ENCODE data around the gene CNTNAP2.
"Not testable (repeated sequence)": the region's sequence is repeated elsewhere in the genome, so short reads cannot be mapped to it uniquely, and the experiment has no call there.

CNTNAP2 gene

DNA sequence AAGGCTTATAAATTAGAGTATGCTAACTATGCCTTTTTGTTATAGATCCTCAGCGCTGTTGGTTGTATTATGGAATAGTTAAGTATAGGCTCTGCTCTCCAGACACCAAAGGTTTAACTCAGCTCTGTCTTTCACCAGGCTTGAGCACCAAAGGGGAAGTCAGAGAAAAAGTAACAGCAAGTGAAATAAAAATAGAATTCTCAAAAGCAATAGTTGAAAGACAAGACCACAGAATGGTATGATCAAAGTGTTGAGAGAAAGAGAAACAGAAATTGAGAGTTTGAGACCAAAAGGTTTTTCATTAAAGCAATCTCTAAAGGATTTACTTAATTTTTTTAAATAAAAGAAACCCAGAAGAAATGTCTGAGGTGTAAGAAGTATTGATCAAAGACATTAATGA, 1944.1 kb downstream of the CNTNAP2 start:
- H3K36me3 ChIP-seq (ENCODE audit: low read length): no peaks in the 10 kb centered on the region
- H3K9ac ChIP-seq (ENCODE audit: low read length): no peak overlapping the region
- no peak overlapping the region for H3K4me3 ChIP-seq (ENCODE audit: insufficient read depth, low read length, poor library complexity, severe bottlenecking)
- no peaks in the 10 kb centered on the region for H3K9me3 ChIP-seq (ENCODE audit: insufficient read depth, low read length)
- no peaks in the 10 kb centered on the region for H3K9me2 ChIP-seq (replicated peaks; ENCODE audit: insufficient read depth, low read length)
- TF ChIP-seq, protein P1, sequence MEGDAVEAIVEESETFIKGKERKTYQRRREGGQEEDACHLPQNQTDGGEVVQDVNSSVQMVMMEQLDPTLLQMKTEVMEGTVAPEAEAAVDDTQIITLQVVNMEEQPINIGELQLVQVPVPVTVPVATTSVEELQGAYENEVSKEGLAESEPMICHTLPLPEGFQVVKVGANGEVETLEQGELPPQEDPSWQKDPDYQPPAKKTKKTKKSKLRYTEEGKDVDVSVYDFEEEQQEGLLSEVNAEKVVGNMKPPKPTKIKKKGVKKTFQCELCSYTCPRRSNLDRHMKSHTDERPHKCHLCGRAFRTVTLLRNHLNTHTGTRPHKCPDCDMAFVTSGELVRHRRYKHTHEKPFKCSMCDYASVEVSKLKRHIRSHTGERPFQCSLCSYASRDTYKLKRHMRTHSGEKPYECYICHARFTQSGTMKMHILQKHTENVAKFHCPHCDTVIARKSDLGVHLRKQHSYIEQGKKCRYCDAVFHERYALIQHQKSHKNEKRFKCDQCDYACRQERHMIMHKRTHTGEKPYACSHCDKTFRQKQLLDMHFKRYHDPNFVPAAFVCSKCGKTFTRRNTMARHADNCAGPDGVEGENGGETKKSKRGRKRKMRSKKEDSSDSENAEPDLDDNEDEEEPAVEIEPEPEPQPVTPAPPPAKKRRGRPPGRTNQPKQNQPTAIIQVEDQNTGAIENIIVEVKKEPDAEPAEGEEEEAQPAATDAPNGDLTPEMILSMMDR (IDR thresholded peaks at IDR 0.05; ENCODE audit: insufficient read depth, low read length, poor library complexity, severe bottlenecking): no peak
- no peak for TF ChIP-seq EZH2phosphoT487 (conservative IDR thresholded peaks at IDR 0.05; ENCODE audit: low read length)
- no peaks in the 10 kb centered on the region for H3K27me3 ChIP-seq (ENCODE audit: low read length)
- H3F3A ChIP-seq (ENCODE audit: insufficient read depth): no peaks in the 10 kb centered on the region
- H2AFZ ChIP-seq (ENCODE audit: low read depth, low read length, severe bottlenecking): no peak overlapping the region
- no peak overlapping the region for H3K27ac ChIP-seq (ENCODE audit: low read depth, low read length)
- H3K4me2 ChIP-seq (ENCODE audit: low read depth, low read length, poor library complexity, severe bottlenecking): no peak overlapping the region
- H3K79me2 ChIP-seq (ENCODE audit: insufficient read depth, low read length): no peaks in the 10 kb centered on the region
- H4K20me1 ChIP-seq (ENCODE audit: low read depth, low read length): no peaks in the 10 kb centered on the region

DNA sequence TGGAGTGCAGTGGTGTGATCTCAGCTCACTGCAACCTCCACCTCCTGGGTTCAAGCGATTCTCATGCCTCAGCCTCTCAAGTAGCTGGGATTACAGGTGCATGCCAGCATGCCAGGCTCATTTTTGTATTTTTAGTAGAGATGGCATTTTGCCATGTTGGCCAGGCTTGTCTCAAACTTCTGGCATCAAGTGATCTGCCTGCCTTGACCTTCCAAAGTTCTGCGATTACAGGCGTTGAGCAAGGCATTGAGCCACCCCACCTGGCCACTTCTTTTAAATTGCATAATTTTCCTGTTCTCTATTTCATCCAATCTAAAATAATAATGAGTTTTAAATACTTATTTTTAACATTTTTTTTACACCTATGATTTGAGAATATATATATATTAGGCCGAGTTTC, 1961.5 kb downstream of the CNTNAP2 start:
- not testable (repeated sequence) for H3K36me3 ChIP-seq (ENCODE audit: low read length); H3K79me2 ChIP-seq (ENCODE audit: insufficient read depth, low read length); H3K4me2 ChIP-seq (ENCODE audit: low read depth, low read length, poor library complexity, severe bottlenecking); H3K27ac ChIP-seq (ENCODE audit: low read depth, low read length); H3K9ac ChIP-seq (ENCODE audit: low read length); H3K9me3 ChIP-seq (ENCODE audit: insufficient read depth, low read length); H2AFZ ChIP-seq (ENCODE audit: low read depth, low read length, severe bottlenecking); H3K27me3 ChIP-seq (ENCODE audit: low read length); H3K9me2 ChIP-seq (replicated peaks; ENCODE audit: insufficient read depth, low read length); H4K20me1 ChIP-seq (ENCODE audit: low read depth, low read length); H3K4me3 ChIP-seq (ENCODE audit: insufficient read depth, low read length, poor library complexity, severe bottlenecking); H3F3A ChIP-seq (ENCODE audit: insufficient read depth)

DNA sequence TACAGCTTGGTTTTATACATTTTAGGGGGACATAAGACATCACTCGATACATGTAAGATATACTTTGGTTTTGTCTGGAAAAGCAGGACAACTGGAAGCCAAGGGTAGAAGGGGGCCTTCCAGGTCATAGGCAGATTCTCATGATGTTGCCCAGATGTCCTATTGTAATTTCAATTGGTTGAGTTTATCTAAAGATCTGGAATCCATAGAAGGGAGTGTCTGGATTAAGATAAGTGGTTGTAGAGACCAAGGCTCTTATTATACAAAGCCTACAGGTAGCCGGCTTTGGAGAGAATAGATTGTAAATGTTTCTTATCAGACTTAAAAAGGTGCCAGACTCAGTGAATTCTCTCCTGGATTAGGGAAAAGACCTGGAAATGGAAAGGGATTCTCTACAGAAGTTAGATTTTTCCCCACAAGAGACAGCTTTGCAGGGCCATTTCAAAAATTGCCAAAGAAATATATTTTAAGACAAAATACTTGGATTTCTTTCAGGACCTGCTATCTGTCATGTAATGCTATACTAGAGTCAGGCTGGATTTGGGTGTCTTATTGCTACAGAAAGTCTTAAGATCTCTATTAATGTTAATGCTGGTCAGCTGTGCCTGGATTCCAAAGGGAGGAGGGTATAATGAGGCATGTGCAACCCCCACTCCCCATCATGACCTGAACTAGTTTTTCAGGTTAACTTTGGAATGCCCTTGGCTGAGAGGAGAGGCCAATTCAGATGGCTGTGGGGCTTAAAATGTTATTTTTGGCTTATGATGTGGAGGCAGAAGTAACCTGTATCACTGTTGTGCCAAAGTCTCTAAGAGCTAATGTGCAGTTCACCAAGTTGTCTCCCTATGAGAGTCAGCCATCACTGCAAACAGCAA, 1962.8 kb downstream of the CNTNAP2 start:
- Histone ChIP-seq H3K9me2 (replicated peaks; ENCODE audit: insufficient read depth, low read length) (no peaks in the 10 kb centered on the region), H3K9me3 (ENCODE audit: insufficient read depth, low read length) (no peaks in the 10 kb centered on the region), H3K36me3 (ENCODE audit: low read length) (no peaks in the 10 kb centered on the region), H2AFZ (ENCODE audit: low read depth, low read length, severe bottlenecking) (no peak overlapping the region), H4K20me1 (ENCODE audit: low read depth, low read length) (no peaks in the 10 kb centered on the region), H3K4me2 (ENCODE audit: low read depth, low read length, poor library complexity, severe bottlenecking) (no peak overlapping the region), H3K27ac (ENCODE audit: low read depth, low read length) (no peak overlapping the region), H3K27me3 (ENCODE audit: low read length) (no peaks in the 10 kb centered on the region), H3K79me2 (ENCODE audit: insufficient read depth, low read length) (no peaks in the 10 kb centered on the region), H3F3A (ENCODE audit: insufficient read depth) (no peaks in the 10 kb centered on the region), H3K9ac (ENCODE audit: low read length) (no peak overlapping the region), H3K4me3 (ENCODE audit: insufficient read depth, low read length, poor library complexity, severe bottlenecking) (no peak overlapping the region)
- TF ChIP-seq EZH2phosphoT487 (conservative IDR thresholded peaks at IDR 0.05; ENCODE audit: low read length): no peak
- TF ChIP-seq, protein P1 (IDR thresholded peaks at IDR 0.05; ENCODE audit: insufficient read depth, low read length, poor library complexity, severe bottlenecking): no peak

DNA sequence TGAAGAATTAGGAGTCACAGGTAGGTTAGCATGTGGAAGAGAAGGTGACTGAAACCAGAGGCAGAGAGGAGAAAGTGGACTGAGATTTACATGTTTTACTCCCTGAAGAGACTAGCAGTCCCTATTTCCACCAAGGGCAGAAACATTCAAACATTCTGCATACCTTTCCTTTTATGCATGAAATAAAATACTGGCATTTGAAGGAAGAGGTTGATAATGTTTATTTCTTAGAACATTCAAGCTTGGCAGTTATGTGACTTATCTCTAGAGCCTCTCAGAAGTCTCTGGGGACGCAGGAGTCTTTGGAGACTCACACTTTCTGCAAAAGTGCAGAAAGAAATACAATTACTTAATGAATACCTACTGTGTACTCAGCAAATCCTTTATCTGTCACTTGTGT, 1966.8 kb downstream of the CNTNAP2 start:
- Histone ChIP-seq H3F3A (ENCODE audit: insufficient read depth) (no peaks in the 10 kb centered on the region; the same call in 1 of the 2 replicates), H4K20me1 (ENCODE audit: low read depth, low read length) (no peaks in the 10 kb centered on the region), H3K9me2 (replicated peaks; ENCODE audit: insufficient read depth, low read length) (no peaks in the 10 kb centered on the region), H3K4me3 (ENCODE audit: insufficient read depth, low read length, poor library complexity, severe bottlenecking) (no peak overlapping the region), H2AFZ (ENCODE audit: low read depth, low read length, severe bottlenecking) (no peak overlapping the region), H3K9me3 (ENCODE audit: insufficient read depth, low read length) (no peaks in the 10 kb centered on the region), H3K9ac (ENCODE audit: low read length) (no peak overlapping the region), H3K27ac (ENCODE audit: low read depth, low read length) (no peak overlapping the region), H3K4me2 (ENCODE audit: low read depth, low read length, poor library complexity, severe bottlenecking) (no peak overlapping the region), H3K27me3 (ENCODE audit: low read length) (no peaks in the 10 kb centered on the region), H3K36me3 (ENCODE audit: low read length) (no peaks in the 10 kb centered on the region), H3K79me2 (ENCODE audit: insufficient read depth, low read length) (no peaks in the 10 kb centered on the region)
- TF ChIP-seq, protein P1 (IDR thresholded peaks at IDR 0.05; ENCODE audit: insufficient read depth, low read length, poor library complexity, severe bottlenecking): no peak
- TF ChIP-seq EZH2phosphoT487 (conservative IDR thresholded peaks at IDR 0.05; ENCODE audit: low read length): no peak
